HG02943 (cell line): ENCODE results near the gene RAB12.
A peak's percentile ranks its signal among the peaks of the same experiment; 100 is the strongest.
"Not testable (repeated sequence)": the region's sequence is repeated elsewhere in the genome, so short reads cannot be mapped to it uniquely, and the experiment has no call there.

ENCODE experiments used
- ATAC-seq: cut with Tn5 transposase; IDR thresholded peaks from one replicate; pipeline ENCODE4 v1.9.1; 2021; ENCODE audit warnings: mild to moderate bottlenecking, low read depth, moderate library complexity; ENCODE audit not compliant: unreplicated experiment

The RAB12 gene

GRCh38 chr18:8610459-8610851 is 1.2 kb downstream of the RAB12 start:
- ATAC-seq, result no peak

DNA sequence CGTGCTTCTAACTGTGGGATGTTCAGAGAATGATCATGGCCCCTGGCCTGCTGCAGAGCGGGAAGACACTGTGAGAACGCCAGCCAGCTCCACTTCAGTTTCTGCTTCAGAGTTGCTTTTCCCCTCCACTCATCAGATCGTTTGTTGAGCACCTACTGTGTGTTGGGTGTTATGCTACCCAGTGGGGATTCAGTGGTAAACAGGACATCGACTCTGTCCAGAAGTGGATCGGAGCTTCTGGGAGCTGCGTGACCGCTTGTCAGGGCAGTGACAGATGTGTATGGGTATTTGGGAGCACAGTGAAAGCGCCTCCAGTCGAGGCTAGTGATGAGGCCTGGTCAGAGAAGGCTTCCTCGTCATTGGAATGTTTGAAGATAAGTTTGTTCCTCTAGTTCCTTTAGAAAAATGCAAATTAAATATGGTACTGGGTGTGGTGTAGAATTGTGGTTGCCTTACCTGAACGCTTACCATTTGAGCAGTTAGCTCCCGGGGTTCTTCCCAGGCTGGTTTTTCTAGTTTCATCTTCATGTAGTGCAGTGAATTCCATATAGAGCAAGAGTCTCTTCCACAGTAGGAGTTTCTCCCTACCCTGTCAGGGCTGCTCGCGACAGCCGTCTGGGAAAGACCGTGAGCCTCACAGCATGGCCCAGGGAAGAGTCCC is 2.8 kb downstream of the RAB12 start:
- ATAC-seq, result no peak

GRCh38 chr18:8614875-8615274 is 5.6 kb downstream of the RAB12 start:
- ATAC-seq, result no peak

- ATAC-seq, result no peak
These were observed 6.3 kb downstream of the RAB12 start for GRCh38 chr18:8615397-8616027.

DNA sequence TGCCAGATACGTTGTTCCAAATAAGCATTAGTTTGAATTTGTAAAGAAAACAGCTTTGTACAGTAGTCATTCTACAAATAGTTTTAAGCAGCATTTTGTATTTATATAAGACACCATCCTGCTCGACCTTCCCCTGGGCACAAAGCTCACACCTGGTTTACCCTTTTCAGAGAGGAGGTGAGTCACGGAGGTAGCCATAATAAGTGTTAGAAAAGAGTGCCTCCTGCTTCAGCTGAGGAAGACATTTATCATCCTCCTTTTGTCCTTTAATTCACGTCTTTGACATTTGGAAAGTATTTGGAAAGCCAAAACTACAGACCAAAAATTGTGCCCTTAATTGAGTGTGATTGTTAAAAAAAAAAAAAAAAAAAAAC is 6.8 kb downstream of the RAB12 start:
- ATAC-seq, result no peak

DNA sequence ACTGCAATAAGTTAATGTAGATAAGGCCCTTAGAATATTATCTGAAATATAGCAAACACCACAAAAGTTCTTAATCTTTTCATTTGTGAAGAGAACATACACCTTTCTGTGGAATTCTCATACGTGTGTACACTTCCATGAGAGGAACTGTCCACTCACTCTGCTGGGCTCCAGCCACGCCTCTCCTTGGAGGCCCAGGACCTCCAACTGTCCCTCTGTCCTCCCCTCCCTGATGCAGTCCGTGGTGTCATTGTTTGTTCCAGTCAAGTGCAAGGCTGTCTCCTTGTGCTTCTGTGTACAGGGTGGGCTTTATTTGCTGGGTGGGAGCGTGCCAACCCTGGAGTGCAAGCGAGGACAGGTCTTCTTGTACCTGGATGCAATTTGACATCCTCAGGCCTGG is 8.7 kb downstream of the RAB12 start:
- ATAC-seq, result no peak

- ATAC-seq, result no peak
These were observed 9.8 kb downstream of the RAB12 start for GRCh38 chr18:8619041-8619440.

DNA sequence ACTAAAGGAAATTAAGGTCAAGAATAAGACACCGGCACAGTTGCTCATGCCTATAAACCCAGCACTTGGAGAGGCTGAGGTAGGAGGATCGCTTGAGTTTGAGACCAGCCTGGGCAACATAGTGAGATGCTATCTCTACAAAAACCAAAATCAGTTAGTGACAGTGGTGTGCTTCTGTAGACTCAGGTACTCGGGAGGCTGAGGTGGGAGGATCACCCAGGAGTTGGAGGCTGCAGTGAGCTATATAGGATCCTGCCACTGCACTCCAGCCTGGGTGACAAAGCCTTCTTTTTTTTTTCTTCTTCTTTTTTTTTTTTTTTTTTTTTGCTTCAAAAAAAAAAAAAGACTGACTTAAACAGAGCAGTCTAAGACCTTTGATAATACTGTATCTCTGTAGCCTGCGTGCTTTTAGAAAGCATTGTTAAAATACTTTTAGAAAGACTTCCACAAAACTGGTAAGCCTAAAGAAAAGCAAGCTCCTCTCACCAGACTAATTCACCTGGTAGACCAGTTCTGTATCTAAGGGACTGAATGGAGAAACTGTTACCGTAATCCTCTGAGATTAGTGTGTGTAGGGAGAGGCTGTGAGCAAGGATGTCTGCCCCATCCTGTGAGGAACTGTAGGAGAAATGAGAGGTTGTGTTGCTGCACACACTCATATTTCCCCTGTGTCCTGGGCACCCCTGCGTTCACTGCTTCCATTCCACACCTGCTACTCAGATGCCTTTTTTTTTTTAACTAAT is 10.8 kb downstream of the RAB12 start:
- ATAC-seq, result no peak

GRCh38 chr18:8620845-8621244 is 11.6 kb downstream of the RAB12 start:
- no peak for ATAC-seq

- not testable (repeated sequence) for ATAC-seq
These were observed 13.4 kb downstream of the RAB12 start for GRCh38 chr18:8622625-8623024.

GRCh38 chr18:8623549-8624106 is 14.4 kb downstream of the RAB12 start:
- peak; percentile 82 for ATAC-seq

DNA sequence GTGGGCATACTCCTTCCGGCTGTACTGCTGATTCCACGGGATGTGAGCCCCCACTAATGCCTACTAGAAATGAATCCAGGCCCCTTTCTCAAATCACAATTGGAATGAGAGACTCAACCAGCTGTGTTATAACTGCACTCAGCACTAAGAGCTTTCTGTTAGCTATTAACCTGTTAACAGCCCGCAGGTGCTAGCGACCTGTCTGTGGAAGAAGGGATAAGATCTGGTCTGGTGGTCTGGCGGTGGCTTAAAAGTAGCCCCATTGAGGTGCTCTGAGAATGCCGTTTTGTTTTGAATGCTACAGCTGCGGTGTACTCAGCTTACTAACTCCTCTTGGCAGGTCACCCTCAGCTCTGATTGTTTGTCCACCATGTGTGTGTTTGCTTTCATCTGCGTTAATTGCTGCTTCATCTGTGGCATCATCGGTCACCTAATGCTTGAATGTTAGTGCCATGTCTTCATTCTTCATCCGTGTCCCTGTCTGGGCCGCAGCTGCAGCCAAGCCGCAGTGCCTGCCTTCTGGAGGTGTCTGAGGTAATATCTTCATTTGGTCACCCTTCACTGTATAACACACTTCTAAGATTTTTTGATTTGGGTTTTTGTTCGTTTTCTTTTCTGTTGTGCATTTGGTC is 16.3 kb downstream of the RAB12 start:
- ATAC-seq, result no peak

DNA sequence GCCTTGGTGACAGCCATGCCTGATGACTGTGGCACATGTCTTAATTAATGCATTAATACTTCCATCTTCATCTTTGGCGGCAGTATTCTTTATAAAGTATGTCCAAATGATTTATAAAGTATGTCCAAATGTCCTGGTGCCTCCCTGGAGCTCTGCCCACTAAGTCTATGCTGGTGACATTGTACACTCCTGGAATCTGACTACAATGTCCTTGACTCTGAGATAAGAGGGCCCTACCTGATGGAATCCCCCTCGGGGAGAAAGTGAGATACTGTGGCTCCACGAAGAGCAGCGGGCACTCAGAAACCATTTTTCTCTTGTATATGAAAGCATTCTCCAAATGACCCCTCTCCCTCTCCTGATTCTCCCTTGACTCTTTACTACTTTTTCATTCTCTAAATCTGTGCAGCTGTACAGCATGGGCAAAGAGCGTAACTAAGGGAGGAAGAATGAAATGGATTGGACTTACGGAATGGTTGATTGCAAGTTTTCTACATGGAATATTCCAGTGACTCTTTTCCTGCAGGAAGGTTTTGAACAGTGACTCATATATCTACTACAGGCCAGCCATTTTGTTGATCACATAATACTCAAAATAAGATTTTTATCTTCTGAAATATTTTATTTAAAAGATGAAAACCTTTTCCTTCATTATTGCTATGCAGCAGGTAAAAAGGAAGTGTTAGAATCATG is 17.3 kb downstream of the RAB12 start:
- ATAC-seq, result no peak

GRCh38 chr18:8627107-8627472 is 17.9 kb downstream of the RAB12 start:
- no peak for ATAC-seq

DNA sequence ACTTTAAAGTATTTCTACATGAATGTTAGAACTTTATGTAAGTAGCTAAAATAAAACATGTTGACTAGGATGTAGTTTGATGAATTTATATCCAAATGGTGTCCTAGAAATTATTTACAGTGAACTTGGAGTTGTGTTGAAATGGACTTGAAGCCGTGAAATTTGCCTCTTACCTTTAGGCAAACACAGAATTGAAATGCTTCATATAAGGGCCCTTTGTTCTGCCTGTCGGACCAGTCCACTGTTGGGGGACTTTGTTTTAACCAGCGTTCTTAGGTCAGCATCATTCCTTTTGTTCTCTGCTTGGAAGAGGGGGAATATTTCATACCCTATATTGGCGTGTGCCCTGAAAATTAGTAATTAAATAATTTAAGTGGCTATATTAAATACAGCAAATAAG is 18.3 kb downstream of the RAB12 start:
- ATAC-seq, result no peak

- ATAC-seq, result no peak
These were observed 20.4 kb downstream of the RAB12 start for GRCh38 chr18:8629602-8630001.

DNA sequence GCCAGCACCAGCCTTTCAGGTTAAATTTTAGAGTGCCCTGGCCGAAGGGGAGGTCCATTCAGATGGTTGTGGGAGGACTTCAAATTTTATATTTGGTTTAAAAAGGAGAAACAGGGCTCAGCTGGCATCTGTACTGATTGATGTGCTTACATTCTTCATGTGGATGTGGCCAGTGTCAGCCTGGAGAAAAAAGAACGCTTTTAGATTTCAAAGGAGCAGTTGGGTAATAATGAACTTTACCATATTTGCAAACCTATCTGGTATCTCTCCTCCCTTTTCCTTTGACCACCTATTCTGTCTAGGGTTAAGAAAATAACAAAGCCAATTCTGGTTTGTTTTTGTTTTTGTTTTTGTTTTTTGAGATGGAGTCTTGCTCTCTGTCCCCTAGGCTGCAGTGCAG is 21.3 kb downstream of the RAB12 start:
- no peak for ATAC-seq

- no peak for ATAC-seq
These were observed 22.0 kb downstream of the RAB12 start for GRCh38 chr18:8631265-8631664.

DNA sequence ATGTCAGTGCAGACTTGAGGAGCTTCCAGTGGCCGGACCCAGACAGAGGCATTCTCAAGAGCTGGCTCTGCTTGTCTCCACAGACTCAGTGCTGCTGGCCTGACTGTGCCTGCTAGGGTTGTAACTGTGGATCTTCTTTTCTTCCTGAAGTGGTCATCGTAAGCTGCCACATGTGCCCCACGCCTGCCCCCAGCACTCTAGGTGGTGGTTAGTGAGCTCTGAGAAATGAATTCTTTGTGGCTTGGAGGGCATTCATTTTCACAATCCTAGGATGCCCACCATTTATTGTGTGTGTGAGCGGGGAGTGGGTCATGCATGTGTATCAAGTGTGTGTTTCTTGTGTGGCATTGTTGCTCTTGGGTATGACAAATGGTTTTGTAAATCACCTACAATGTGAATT is 23.1 kb downstream of the RAB12 start:
- ATAC-seq, result no peak

DNA sequence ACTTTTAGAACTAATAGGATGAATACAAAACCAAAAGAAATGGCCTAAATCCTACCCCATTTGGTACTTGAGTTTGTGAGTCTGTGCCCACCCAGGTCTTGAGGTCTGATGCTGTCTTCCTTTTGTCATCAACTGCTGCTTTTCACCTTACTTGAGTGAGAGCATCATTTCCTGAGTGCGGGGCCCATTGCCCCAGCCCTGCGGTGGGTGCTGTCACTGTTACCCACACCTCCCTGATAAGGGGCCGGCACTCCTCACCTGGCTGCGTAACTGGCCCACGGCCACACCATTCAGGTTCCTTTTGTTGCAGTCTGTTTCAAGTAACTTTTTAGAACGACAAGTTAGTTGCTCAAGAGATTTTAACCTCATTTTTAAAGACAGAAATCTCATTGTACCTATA is 25.3 kb downstream of the RAB12 start:
- no peak for ATAC-seq

DNA sequence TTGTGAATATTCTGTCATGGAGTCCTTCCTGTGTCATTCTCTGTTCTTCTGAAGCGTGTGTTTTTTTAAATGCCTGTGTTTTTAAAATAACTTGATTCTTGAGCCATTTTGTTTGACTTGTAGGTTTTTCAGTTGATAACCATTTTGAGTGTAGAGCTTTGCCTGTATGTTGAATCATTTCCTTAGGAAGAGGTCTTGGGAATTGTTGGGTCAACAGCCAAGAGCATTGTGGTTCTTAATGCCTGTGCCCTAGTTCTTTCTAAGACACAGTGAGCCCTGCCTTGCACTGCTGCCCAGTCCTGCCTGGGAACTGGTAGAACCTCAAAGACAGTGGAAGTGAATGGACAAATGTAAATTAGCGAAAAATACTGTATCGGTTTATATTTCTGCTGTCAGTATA is 25.9 kb downstream of the RAB12 start:
- ATAC-seq, result no peak
